ENCODE results near the gene GMPPA. TPM values are rescaled to one million over a fixed set of nuclear protein-coding genes. Genes with fewer than 3 reads are reported as not detected.

Gene GMPPA
- total and polyA plus RNA-seq, 9 of the 15 experiments (the other 6 are each of a cell fraction or from before 2014, with no cell fraction given) = 7.0 to 101 (median 66.7) TPM

GRCh38 chr2:219498280-219499057 lies at the start of gene GMPPA (continued):
- TF ChIP-seq HDAC8 (tag; IDR thresholded peaks at IDR 0.05) (no peak), CEBPZ (IDR thresholded peaks at IDR 0.05; ENCODE audit: borderline replicate concordance, low read depth, low read length) (no peak), ZFP1 (CRISPR knock-in tag; IDR thresholded peaks at IDR 0.05) (no peak), TFAP4 (CRISPR knock-in tag; IDR thresholded peaks at IDR 0.05; ENCODE audit: borderline replicate concordance) (peak; percentile 85), SUPT5H (IDR thresholded peaks at IDR 0.05) (peak; percentile 71), DNMT1 (IDR thresholded peaks at IDR 0.05) (no peak), E4F1 (CRISPR knock-in tag; IDR thresholded peaks at IDR 0.05; ENCODE audit: borderline replicate concordance) (no peak), SRSF9 (IDR thresholded peaks at IDR 0.05; ENCODE audit: borderline replicate concordance, low read depth, low read length) (no peak), TAF1 (IDR thresholded peaks at IDR 0.05; ENCODE audit: control insufficient read depth, extremely low read depth, insufficient read depth, low read length, severe bottlenecking) (peak; percentile 75), STAT5A (IDR thresholded peaks at IDR 0.05; ENCODE audit: borderline replicate concordance, low read length) (no peak), TAL1 (IDR thresholded peaks at IDR 0.05) (no peak), PPARD (CRISPR knock-in tag; IDR thresholded peaks at IDR 0.05) (no peak), GTF2E2 (tag; IDR thresholded peaks at IDR 0.05) (peak; percentile 68; the same call in 1 of the 2 replicates), RB1 (IDR thresholded peaks at IDR 0.05; ENCODE audit: low read depth) (no peak), ZHX1 (conservative IDR thresholded peaks at IDR 0.05; ENCODE audit: low read length) (no peak; the same call in 1 of the 2 replicates), ZNF511 (CRISPR knock-in tag; IDR thresholded peaks at IDR 0.05) (0 out of 2 replicates have a peak, but pooled peaks have one; percentile 76)

All from K562 (cell line).